ENCODE results near the gene MINDY4B. TPM values are rescaled to one million over a fixed set of nuclear protein-coding genes. Genes with fewer than 3 reads are reported as not detected.

MINDY4B gene
- total and polyA plus RNA-seq, 2 of the 8 experiments (the other 6 are each of a cell fraction or from before 2014, with no cell fraction given) = not detected

- no peak for TF ChIP-seq CHD7 (IDR thresholded peaks at IDR 0.05; ENCODE audit: insufficient replicate concordance, low read length)
- TF ChIP-seq SP2 (IDR thresholded peaks at IDR 0.05; ENCODE audit: low read length) = no peak
- no peak for TF ChIP-seq JUND (IDR thresholded peaks at IDR 0.05; ENCODE audit: low read length)
Measured at GRCh38 chr3:150861851-150862250, 43.4 kb downstream of the MINDY4B start (continued).

Measured in H1 (cell line).